Stimulated activated CD4-positive, alpha-beta T cell treated with anti-CD3 and anti-CD28 coated beads, Interleukin-12 subunit alpha, Interleukin-12 subunit beta, amount 100 ng/mL, for 24 hours (primary cell): ENCODE measurements around the gene TSNAXIP1.
"Not testable (repeated sequence)": the region's sequence is repeated elsewhere in the genome, so short reads cannot be mapped to it uniquely, and the experiment has no call there.

ENCODE experiments used
- DNase-seq, 2 experiments: peaks; one replicate each; pipeline ENCODE4 v3.0.0-alpha.2; 2020; ENCODE audit warnings: low read depth in 2 of 2

Gene TSNAXIP1

DNA sequence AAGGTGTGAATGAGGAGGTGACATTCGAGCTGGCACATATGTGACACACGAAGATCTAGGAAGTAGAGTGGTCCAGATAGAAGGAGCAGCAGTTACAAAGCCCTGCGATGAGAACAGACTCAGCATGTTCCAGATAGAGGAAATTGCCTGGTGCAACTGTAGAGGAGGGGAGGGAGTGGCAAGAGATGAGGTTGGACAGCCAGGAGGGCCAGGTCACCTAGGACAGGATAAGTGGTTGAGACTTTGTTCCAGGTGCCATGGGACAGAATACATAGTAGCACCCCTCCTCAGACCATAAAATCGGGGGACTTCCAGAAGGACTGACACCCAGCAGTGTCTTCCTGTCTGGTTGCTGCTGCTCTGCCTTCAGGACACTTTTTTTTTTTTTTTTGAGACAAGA, 51.8 kb downstream of the TSNAXIP1 start:
- no peak for DNase-seq

DNA sequence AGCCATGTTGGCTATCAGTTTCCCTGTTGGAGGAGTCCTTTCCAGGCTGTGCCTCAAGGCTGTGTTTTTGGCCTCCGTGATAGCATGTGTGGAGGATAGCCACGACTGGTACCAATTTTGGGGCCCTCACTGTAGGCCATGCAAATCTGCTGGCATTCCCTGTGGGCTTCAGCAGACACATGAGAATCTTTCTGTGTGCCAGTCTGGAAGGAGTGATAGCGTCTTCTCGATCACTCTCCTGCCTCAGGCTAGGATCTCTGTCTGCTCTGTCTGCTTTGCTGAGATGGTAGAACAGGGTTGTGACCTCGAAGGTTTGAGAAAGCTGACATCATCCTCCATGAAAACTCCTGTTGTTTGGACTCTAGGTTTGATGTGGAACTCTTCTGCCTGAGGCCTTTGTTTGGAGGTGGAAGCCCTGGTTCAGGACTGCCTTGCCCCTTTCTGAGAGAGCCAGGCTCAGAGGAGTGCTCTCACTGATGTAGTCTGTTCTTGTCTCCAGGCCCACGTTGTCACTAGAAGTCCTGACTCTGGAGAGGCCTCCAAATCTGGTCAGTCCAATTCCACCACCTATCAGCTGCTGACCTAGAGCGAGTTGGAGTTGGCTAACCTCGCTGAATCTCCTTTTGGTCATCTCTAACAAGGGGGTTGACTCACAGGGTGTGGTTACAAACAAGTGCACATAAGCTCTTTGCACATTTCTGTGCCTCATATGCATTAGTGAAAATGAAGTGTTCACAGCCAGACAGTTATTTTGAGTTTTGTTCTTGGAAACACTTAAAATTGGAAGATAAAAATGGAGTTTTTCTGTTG, 54.1 kb downstream of the TSNAXIP1 start:
- no peak for DNase-seq

DNA sequence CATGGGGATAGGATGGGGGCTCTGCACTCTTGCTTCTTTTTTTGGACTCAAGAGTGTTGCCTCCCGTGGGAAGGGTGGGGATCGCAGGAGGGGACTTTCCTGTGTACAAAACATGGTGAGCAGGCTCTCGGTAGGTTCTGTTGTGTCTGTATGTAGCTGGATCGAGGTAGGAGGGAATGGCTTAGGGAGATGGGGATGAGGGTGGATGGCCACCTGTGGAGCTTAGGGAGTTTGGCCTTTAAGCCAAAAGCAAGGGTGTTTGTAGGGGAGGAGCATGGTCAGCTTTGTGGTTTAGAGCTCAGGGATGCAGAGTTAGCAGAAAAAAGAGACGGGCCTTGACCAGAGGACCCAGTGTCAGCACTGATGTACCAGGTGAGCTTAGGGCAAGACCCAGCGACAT, 55.2 kb downstream of the TSNAXIP1 start:
- no peak for DNase-seq

DNA sequence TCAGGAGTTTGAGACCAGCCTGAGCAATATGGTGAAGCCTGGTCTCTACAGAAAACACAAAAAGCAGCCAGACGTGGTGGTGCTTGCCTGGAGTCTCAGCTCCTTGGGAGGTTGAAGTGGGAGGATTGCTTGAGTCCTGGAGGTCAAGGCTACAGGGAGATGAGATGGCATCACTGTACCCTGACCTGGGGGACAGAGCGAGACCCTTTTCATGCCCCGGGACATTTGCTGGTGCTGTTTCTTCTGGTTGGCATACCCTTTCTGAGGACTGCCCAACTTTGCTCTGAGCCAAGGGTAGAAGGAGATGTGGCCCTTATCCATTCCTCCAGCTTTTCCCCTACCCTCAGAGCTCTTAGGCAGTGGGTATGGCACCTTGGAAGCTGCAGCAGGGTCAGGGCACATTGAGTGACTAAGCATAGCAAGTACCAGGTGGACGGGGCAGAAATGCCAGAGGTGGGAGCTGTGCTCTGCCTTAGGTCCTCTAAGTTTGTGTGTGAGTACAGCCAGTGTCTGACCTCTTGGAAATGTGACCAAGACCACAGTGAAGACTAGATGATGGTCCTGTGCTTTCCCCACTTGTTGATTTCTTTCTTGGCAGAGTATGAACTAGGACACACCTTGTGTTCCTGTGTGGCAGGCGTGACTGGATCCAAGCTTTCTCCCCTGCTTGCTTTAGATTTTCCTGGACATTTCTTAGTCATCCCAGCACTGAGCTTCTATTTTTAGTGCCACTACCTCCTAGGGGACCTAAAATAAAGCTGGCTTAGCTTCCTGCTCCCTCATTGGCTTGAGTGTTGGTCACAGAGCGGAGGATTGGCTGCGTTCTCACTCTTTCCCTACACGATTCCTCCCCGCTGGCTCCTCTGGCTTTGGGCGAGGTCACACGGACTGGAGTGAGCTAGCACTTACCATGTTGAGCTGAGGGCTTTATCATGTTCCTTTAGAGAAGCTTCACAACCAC, 56.2 kb downstream of the TSNAXIP1 start:
- no peak for DNase-seq

DNA sequence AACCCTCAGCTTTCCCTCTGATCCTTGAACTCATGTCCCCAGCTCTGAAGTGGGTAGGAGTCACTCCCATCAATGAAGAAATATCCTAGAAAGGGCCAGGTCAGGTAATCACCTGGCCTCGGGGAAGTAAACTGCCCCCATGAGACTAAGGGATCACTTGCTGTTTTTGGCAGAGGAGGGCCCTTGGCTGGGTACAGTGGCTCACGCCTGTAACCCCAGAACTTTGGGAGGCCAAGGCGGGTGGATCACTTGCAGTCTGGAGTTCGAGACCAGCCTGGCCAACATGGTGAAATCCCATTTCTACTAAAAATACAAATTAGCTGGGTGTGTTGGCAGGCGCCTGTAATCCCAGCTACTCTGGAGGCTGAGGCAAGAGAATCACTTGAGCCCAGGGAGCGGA, 57.4 kb downstream of the TSNAXIP1 start:
- not testable (repeated sequence) for DNase-seq

DNA sequence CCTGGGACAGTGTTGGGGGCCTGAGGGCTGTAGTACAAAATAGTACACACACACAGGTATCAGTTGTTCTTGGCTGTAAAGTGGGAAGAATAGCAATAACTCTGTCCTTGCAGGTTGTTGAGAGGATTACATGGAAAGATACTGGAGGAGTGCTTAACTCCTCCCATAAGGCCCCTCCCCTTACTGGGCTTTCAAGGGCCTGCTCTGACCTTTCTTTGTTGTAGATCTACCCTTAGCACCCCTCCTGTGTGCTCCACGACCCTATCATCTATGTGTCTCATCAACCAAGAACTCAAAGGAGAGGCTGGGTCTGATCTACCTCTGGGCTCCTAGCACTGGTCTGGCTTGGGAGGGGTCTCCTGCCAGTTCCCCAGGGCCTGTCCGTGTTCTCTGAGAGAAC, 57.9 kb downstream of the TSNAXIP1 start:
- DNase-seq, result no peak

DNA sequence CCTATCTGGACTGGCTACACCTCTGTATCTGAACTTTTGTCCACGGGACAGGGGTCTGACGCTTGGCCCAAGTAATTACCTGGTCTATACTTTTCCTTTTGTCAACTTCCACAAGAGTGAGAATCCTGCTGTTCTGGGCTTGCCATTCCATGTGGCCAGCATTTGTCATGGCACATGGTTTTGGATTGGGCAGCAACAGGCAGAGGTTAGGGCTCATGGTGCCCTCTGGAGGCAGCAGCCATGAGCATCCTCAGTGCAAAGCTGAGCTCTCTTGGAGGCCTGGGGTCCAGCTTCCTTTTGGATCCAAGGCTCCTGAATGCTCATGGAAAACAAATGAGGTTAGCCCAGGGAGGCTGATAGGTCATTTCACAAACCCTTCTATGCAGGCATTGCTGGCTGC, 58.6 kb downstream of the TSNAXIP1 start:
- no peak for DNase-seq

DNA sequence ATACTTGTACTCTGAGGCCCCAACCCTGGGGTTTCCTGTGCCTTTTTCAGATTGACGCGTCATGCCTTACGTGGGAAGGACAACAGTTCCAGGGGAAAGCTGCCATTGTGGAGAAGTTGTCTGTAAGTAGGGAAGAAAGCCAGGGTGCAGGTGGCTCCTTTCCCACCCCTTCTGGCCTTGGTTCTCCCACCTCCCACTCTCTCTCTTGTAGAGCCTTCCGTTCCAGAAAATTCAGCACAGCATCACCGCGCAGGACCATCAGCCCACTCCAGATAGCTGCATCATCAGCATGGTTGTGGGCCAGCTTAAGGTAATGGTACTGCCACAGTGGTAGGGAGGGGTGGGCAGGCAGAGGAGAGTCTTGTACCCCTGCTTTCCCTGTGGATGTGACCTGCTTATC, 61.6 kb downstream of the TSNAXIP1 start:
- no peak for DNase-seq

DNA sequence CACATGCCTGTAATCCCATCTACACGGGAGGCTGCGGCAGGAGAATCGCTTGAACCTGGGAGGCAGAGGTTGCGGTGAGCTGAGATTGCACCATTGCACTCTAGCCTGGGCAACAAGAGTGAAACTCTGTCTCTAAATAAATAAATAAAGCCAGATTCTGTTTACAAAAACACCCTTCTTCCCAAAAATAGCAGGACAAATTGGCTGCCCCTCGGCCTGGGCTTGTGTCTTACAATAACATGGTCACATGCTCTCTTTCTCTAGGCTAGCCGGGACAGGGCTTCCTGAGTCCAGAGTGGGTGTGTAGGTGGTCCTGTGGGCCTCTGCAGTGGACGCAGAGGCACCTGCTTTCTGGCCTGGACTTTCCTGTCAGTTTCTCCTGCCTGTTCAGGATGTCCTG, 63.0 kb downstream of the TSNAXIP1 start:
- DNase-seq, result no peak

DNA sequence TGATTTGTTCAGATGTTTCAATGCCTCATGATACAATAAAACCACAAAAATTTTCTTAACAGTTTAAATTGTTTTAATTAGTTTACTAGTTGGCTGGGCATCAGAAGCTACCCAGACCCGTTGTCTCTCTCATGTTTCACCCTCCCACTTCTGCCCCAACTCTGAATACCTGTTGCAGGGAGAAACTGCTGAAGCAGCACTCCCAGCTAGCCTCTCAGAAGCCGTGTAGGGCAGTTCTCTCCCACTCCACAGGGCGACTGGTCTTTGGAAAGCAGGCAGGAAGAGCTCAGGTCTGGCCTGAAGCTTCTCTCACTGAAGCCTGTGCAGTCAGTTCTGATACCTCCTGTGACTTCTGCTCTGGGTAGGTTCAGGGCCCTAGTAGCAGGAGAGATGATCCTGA, 64.6 kb downstream of the TSNAXIP1 start:
- no peak for DNase-seq

DNA sequence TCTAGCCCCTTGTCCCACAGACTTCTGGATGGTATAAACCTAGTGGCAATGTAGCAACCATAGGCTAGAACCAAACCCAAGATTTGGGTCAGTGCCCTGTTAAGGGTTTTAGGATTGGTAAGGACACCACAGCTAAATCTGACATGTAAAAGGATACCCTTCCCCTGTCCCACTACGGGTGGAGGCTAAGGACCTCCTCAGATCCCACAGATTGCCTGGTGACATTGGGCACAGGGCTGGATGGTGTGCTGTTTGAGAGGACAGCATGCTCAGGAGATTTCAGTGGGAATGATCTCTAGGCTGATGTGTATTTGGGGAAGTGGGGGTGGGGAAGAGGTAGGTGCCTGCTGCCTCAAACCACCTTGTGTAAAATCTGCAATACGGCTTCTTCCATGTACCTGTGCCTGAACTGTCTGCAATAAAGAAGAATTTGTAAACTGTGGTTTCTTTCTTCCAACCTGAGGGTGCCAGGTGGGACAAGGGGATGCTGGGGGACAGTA, 65.5 kb downstream of the TSNAXIP1 start:
- DNase-seq, result no peak

DNA sequence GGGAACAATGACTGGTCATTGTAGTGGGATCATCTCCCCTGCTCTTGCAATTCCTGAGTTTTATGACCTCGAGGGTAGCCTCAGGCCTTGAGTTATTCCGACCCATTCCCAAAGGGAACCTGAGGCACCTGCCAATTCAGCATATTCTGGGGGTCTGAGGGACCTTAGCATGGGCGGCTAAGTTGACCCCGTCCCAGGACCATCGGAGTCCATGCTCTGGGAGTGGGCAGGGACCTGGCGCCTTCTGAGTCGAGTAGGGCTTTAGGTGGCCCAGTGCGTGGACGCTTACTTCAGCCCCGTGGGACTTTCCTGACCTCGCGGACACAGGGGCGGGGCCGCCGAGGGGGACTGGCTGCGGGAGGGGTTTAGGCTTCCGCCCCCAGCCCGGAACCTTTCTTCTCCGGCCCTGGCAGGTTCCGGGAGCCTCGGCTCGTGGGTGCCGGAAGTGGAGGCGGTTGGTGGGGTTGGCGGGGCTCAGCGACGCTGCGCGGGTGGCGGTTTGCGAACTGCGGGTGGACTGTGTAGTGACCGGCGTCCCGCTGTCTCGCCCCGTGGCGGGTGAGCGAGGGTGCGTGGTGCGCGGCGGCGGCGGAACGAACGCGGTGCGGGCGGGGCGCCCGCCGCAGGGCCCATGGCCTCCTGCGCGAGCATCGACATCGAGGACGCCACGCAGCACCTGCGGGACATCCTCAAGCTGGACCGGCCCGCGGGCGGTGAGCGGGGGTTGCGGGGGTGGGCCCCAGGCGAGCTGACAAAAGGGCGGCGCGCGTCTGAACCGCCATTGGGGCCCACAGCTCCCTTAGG, 66.1 kb downstream of the TSNAXIP1 start, which contains the start of gene EDC4:
TSS of gene EDC4 (plus strand) at position 422 of the 804 bp plus-strand sequence. CDS start at position 632, 210 bp downstream.
- DNase-seq, result peak; percentile 84

DNA sequence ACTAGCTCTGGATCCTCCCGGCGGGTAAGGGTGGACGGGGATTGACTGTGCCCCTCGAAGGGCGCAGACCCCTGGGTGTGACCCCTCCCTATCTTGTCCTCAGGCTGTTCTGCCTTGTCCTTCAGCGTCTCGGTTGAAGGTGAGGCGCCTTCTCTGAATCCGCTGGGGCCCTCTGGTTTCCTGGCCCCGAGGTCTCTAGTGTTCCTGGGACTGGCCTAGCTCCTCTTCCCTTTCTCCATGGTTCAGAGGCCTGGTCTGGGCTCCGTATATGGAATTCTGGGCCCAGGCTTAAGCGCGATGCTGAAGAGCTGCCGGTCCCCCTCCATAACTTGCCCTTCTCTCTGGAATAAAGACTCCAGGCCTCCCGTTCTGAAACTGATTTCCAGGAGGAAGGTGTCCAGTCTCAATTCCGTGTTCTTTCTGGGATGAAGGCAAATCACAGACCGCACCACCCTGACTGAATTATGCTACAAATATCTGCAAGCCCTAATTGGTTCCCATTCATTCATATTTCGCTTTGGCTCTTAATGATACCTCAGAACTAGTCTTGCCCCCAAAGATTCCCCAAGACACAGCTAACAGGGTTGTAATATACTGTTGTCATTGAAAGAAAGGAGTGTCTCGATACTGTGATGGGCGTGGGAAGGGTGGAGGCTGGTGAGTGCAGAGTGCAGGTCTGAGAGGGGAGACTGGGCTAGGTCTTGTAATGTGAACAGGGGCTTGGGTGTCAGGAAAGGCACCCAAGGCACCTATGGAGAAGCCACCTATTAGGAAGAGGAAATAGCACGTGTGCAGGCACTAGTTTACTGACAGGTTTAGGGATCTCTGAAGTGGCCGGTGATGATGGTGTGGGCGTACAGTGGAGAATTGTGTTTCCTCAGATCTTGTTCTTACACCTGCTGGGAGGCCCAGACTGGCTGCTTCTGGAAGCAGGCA, 67.0 kb downstream of the TSNAXIP1 start:
- DNase-seq, result peak in 1 of 2 experiments; percentile 8

DNA sequence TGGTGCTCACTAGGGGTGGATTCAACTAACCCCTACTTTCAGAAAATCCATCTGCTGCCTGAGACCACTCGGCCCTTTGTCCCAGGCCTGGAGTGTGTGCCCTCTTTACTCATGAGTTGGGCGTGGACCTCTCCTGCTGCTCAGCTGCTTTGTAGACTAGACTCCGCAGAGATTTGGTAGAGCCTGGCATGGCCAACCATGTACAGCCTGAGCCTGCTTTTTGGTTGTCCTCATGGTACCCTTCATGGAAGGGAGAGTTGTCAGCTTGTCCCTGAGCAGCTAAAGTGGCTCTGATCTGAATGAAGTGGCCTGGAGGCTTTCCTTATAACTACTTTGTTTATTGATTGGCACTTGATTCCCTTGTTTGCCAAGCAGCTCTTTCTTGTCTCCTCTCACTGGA, 67.7 kb downstream of the TSNAXIP1 start:
- DNase-seq, result no peak

DNA sequence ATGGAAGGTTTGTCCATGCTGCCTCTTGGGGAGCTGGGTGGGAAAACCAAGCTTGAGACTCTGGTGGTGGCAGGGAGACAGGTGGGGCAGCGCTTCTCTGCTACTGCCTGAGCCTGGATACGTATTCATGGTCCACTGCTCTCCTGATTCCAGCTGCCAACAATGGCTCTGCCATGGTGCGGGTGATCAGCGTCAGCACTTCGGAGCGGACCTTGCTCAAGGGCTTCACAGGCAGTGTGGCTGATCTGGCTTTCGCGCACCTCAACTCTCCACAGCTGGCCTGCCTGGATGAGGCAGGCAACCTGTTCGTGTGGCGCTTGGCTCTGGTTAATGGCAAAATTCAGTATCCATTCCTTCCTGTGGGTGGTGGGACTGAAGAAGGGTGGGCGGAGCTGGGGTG, 70.4 kb downstream of the TSNAXIP1 start:
- DNase-seq, result no peak
